HG02678 (cell line): ENCODE data around the gene MBOAT2.
"Not testable (repeated sequence)": the region's sequence is repeated elsewhere in the genome, so short reads cannot be mapped to it uniquely, and the experiment has no call there.

Source experiments
- ATAC-seq: cut with Tn5 transposase; IDR thresholded peaks from one replicate; pipeline ENCODE4 v1.9.1; 2021; ENCODE audit warnings: mild to moderate bottlenecking, moderate library complexity; ENCODE audit not compliant: unreplicated experiment

Gene MBOAT2

DNA sequence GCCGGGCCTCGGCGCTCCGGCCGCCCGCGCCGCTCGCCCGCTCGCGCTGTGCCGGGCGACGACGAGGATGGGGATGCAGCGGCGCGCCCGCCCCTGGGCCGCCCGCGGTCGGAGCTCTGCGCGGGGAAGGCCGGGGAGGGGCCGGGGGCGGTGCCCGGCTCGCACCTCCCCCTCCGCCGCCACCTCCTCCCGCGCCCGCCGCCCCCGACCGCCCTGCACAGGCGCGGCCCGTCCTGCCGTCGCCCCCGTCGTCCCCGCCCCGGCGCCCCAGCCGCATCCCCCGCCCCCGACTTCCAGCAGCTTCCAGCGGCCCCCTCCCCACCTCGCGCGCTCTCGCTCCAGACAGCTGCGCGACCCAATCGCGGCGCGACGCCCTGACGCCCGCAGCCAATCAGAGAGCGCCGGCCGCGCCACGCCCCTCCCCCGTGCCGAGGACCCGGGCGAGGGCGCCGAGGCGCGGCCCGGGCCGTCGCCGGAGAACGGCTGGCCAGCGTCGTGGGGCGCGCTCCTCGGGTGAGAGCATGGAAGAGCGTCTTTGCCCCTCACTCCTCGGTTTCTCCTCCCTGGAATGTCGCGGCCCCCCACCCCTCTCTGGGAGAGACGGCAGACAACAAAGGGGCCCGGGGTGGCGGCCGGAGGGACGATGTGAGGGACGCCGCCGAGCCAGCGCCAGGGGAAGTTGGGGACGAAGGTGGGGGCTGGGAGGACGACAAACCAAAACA is at the start of gene MBOAT2:
Gene MBOAT2, minus strand, starts transcription at position 69 of the 722 bp plus-strand sequence. CDS start 70 bp downstream, outside the sequence.
- peak; percentile 90 for ATAC-seq

DNA sequence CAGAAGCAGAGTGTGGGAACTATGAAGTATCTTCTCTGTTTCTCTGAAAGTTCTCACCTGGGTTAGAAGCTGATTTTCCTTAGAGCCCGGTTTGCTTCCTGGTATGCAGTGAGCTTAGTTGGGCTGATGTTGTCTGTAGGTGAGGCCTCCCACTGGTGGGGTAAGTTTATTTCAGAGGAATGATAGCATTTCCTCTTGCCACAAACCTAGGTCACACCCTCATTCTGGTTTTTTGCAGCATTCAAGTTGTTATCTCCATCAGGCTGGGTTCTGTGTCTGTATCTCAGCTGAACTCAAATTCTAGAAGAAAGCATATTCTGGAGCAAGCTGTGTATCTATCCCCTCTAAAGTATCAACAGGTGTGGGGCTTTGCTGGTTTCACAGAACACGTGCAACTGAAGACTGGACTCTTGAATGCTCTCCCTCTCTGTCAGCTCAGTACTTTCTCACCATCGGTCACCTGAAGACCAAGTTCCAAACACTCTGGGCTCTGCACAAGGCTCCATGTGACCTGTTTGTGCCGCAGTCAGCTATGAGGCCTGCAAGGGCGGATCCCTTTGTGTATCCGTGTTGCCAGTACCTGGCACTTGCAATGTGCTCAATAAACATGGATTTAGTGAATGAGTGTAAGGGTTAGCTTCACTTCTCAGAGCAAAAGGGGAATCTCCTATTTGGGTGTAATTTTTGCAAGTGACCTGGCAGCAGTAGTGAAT is 49.5 kb upstream of the MBOAT2 start:
- no peak for ATAC-seq

DNA sequence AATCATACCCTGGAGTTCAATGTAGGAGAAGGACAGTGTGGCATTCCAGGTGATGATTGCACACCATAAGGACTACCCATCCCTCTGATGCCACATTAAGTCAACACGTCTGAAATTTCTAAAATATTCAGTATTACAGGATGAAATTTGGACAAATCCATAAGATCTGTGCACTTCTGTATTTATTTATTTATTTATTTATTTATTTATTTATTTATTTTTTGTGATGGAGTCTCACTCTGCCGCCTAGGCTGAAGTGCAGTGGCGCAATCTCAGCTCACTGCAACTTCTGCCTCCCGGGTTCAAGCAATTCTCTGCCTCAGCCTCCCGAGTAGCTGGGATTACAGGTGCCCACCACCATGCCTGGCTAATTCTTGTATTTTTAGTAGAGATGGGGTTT is 48.0 kb upstream of the MBOAT2 start:
- not testable (repeated sequence) for ATAC-seq

- ATAC-seq: no peak
Measured at GRCh38 chr2:9050122-9050809, 46.8 kb upstream of the MBOAT2 start.

DNA sequence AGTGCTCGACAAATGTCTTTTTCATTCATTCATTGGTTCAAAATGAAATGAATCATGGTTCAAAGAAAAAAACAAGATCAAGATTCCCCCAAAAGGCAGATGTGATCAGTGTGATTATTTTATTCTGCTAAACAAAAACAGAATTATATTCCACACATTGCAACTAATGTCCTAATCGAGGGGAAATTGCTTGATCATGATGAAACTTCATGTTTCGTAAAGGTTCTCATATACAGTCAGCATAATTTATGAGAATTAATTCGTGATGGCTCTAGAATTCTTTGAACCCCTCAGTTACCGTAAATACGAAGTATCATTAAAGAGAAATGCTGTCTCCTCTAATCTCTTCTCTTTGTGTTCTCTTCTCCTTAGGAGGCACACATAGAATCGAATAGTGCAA is 42.1 kb upstream of the MBOAT2 start:
- no peak for ATAC-seq

DNA sequence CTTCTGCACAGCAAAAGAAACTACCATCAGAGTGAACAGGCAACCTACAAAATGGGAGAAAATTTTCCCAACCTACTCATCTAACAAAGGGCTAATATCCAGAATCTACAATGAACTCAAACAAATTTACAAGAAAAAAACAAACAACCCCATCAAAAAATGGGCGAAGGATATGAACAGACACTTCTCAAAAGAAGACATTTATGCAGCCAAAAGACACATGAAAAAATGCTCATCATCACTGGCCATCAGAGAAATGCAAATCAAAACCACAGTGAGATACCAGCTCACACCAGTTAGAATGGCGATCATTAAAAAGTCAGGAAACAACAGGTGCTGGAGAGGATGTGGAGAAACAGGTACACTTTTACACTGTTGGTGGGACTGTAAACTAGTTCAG is 40.0 kb upstream of the MBOAT2 start:
- ATAC-seq: not testable (repeated sequence)

GRCh38 chr2:9037166-9037565 is 33.7 kb upstream of the MBOAT2 start:
- ATAC-seq: no peak

DNA sequence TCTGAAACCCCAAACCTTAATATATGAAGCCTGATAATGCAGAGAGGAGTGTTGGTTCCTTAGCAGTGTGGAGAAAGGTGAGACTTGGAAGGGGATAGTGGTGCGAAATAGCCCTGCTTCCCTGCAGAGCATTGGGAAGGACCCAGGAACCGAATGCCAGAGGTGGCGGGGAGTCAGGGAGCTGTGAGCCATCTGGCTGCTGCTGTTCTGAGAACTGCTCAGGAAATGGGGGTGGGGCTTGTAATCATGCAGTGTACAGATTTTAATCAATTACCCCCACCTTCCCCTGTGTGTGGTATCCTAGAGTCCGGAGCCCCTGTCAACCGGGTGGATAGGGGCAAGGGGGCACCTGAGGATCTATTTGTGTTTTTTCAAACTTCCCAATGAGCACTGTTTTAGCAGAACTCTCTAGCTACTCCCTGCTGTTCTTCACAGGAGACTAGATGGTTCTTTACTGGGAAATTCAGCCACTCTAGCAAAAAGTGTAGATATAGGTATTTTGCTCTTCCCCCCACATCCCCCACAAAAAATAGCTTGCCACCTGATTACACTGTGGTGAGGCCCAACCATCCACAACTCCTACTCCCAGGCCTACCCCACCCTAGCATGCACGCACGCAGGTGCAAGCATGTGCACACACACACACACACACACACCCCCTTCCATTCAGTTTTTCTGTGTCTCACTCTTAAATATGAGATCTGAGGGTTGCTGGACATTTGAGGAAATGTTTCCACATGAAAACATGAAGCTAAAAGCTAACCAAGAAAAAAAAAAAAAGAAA is 30.1 kb upstream of the MBOAT2 start:
- no peak for ATAC-seq

DNA sequence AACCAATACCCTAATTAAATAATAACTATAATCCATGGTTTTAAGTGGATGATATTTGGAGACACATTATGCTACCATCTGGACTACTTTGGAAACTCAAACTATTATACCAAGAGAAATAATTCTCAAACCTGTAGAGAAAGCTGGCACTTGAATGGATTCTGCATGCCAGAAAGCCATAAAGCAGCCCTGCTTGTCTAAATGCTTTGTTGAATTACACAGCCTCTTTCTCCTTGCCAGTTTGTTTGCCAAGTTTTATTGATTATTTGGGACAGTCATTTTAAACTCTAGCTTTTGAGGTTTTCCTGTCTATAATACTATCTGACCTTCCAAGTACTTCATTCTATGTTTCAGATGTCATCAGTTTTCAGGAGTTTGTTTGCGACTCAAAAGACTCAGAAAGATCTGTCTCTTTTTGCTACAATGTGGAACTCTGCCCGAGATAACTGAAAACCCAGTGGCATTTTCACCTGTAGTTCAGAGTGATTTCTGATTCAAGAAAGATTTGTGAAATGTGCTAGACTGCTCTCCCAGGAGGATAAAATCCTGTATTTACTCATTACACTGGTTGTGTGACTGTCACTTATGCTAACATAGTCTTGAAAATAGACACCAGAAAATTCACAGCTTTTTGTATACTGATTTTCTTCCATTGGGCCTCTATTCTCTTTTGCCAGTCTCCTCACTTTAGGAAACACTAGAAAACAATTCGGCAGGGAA is 29.2 kb upstream of the MBOAT2 start:
- no peak for ATAC-seq

DNA sequence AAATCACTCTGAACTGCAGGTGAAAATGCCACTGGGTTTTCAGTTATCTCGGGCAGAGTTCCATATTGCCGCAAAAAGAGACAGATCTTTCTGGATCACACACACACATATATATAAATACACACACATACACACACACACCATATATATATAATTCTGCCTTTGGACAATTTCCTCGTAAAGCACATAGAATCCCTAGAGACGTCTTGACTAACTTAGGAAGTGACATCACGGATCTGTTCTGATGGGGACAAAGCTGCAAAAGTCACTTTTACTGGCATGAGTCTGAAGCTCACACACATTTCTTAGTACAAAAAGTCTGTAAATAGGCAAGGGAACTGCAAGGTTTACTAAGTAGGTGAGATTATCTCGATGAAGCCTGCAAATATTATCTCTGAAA is 28.6 kb upstream of the MBOAT2 start:
- ATAC-seq: no peak

DNA sequence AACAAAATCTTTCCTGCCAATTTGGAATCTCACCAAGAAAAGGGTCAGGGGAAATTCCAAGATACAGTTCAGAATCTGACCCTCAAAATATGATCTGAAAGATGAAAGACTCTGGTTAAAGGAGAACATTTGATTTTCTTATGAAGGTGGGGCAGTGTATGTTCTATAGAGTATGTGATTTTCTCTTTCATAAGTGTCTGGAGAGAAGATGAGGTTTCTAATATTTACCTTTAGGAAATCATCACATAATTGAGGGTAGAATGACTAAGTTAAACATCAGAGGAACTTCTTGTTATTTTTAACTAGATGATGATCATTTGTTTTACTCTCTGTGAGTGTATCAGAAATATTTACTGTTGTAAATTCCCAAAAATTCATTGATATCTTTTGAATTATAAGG is 27.8 kb upstream of the MBOAT2 start:
- no peak for ATAC-seq

DNA sequence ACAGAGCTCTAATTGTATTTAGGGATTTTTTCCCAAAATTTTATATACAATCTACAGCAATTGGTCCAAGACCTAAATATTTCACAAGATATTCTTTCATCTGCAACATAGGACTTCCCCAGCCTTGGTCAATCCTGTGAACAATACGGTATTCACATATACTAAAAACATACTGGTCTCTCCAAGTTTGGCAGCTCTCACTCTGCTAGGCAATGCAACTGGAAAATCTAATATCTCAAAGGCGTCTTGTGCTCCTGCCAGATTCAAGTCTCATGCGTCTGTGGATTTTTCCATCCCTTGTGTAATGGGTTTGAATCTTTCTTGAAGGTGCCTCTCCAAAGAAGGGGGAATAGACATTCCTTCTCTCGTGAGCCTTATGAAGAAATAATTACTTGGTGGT is 27.4 kb upstream of the MBOAT2 start:
- no peak for ATAC-seq

DNA sequence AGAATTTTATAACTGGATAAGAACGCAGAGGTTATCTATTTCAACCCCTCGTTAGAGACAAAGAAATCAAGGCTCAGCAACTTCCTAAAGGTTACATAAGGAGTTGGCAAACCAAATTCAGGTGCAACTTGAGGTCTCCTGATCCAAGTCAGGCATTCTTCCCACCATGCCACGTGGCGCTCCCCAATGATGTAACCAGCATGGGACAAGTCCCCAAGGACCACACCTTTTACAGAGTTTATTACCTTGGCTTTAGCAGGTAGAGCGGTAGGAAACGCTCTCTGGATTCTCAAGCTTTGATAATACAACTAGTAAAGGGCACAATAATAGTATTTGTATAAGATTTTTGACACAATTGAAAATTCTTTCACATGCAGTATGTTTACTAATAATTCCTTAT is 26.7 kb upstream of the MBOAT2 start:
- no peak for ATAC-seq

DNA sequence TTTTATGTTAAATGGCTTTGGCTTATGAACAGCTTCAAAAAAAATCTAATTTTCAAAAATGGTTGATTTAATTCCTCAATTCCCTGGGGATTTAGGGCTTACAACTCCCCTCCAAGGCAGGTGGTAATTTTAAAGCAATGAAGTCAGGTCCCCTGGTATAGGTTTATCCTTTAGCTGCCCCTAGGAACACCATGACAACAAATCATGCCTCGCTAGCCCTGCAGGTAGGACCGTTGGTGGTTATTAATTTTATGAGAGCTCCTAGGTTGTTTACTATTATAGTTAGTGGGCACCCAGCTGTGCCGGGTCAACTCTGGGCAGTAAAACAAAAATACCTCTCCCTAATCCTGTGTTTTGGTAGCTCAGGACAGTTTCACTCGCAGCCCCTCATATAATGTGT is 26.2 kb upstream of the MBOAT2 start:
- ATAC-seq: no peak

DNA sequence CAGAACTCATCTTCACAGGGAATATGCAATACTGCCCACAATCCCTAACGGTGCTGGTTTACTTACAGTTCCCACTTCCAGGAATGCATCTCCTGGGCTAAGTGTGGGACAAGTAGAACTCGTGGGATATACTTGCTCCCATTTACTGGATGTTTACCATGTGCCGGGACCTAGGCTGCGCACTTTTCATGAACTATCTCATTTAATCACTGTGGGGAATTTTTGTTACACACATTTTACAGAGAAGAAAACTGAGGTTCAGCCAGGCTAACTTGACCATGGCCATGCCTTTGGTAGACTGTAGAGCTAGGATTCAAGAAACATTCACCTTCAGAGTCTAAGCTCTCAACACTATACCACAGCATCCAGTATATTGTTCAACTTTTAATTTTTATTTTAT is 24.4 kb upstream of the MBOAT2 start:
- ATAC-seq: no peak

GRCh38 chr2:9025746-9026145 is 22.3 kb upstream of the MBOAT2 start:
- no peak for ATAC-seq

DNA sequence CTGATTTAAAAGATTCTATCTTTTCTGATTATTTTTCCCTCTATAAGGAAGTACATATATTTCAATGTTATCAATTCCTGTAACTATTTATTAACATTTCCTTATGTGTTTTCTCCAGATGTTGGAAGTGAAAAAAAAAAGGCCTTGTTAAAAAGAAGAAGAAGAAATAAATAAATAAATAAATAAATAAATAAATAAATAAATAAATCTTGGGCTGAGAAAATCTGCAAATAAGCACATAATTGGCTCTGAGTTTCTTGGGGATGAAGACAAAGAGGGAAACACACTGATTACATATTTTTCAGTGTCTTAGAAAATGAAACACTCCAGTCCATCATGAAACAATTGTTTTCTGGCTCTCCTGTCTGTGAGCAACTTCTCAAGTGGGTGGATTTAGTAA is 21.1 kb upstream of the MBOAT2 start:
- no peak for ATAC-seq

DNA sequence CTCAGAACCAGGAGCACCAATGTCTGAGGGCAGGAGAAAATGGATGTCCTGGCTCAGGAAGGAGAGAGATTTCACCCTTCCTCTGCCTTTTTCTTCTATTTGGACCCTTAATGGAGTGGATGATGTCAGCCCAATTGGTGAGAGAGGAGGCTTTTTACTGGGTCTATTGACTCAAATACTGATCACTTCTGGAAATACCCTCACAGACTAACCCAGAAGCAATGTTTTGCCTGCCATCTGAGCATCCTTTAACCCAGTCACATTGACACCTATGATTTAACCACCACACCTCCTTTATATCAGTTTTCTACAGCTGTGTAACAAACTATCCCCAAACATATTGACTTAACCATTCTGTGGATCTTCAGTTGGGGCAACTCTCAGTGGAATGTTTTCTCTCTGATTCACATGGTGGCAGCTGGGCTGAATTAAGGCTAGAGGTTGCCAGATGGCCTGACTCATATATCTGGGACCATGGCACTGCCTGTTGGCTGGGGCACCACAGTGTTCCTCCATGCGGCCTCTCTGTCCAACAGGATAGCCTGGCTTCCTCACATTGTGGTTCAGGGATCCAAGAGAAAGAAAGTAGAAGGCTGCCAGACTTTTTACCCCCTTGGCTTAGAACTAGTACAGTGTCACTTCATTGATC is 18.2 kb upstream of the MBOAT2 start:
- no peak for ATAC-seq

GRCh38 chr2:9020267-9020666 is 16.8 kb upstream of the MBOAT2 start:
- no peak for ATAC-seq

- no peak for ATAC-seq
Measured at GRCh38 chr2:9018534-9018933, 15.1 kb upstream of the MBOAT2 start.
